ENCODE data around the gene B4GALNT4.

DNA sequence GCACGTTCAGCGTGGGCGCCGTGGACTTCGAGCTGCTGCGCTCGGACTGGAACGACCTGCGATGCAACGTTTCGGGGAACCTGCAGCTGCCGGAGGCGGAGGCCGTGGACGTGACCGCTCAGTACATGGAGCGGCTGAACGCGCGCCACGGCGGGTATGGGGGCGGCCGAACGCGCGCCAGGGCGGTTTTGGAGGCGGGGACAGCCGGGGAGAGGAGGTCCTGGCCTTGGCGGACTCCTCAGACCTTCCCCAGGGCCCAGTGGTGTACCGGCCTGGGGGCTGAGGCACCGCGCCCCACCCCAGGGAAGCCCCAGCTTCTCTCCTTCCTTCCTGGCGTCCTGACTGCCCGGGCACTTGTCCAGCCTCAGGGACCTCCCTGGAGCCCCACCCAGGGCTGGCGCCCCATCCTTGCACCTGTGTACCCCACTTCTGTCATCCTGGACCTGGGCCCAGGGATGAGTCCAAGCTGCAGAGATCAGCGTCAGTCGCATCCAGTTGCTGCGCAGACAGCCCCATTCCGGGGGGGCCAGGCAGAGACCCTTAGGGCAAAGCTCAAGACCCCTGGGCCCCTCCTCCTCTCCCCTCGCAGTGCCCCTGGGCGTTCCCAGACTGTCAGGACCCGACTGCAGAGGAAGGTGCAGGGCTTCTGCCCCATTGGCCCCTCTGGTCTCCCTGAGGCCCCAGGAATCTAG is 8.0 kb downstream of the B4GALNT4 start:
- no peak for TF ChIP-seq CTCF (IDR thresholded peaks at IDR 0.05)
- no peak for TF ChIP-seq POLR2A (IDR thresholded peaks at IDR 0.05)
